HepG2 (cell line): Measurements from ENCODE around the gene FNDC3B. TPM values are rescaled to one million over a fixed set of nuclear protein-coding genes. Genes with fewer than 3 reads are reported as not detected.

Source experiments
- BCL6 ChIP-seq: IDR thresholded peaks from 2 replicates; pipeline ENCODE4 v1.6.1; 2016; ENCODE audit warnings: missing genetic modification reagents, missing compliant biosample characterization
- DPF2 ChIP-seq: sonication (generic); formaldehyde crosslinking; IDR thresholded peaks from 2 replicates; pipeline ENCODE4 v1.4.0; 2020; ENCODE audit warnings: mild to moderate bottlenecking, low read depth, missing genetic modification reagents, borderline replicate concordance
- ESRRA ChIP-seq: sonication (generic); formaldehyde crosslinking; IDR thresholded peaks from 2 replicates; pipeline ENCODE4 v1.5.1; 2020; ENCODE audit warnings: mild to moderate bottlenecking, low read depth, missing genetic modification reagents
- FOSL2 ChIP-seq: sonication (generic); formaldehyde crosslinking; IDR thresholded peaks from 2 replicates; pipeline ENCODE4 v1.4.0; 2020; ENCODE audit warnings: missing genetic modification reagents
- JUN ChIP-seq: sonication (generic); formaldehyde crosslinking; IDR thresholded peaks from 2 replicates; pipeline ENCODE4 v1.4.0; 2020; ENCODE audit warnings: mild to moderate bottlenecking, missing genetic modification reagents
- KLF16 ChIP-seq, 2 experiments: sonication (generic) in 1 of 2; formaldehyde crosslinking in 1 of 2; IDR thresholded peaks; 2 replicates each; pipeline versions ENCODE4 v1.6.1 to v1.8.0; 2016 to 2023; ENCODE audit warnings: missing genetic modification reagents in 2 of 2, missing compliant biosample characterization in 1 of 2
- MAZ ChIP-seq, 2 experiments: sonication (generic) in 1 of 2; formaldehyde crosslinking in 1 of 2; IDR thresholded peaks; 2 replicates each; pipeline versions ENCODE4 v1.5.0 to v1.6.1; 2012 to 2020; ENCODE audit warnings: low read depth in 2 of 2, mild to moderate bottlenecking in 2 of 2, borderline replicate concordance in 1 of 2, improper control_type of control experiment in 1 of 2, low read length in 1 of 2, missing genetic modification reagents in 1 of 2, moderate library complexity in 1 of 2
- NR2F6 ChIP-seq, 2 experiments: IDR thresholded peaks; 2 replicates each; pipeline ENCODE4 v1.6.1; 2016; ENCODE audit warnings: antibody characterized with exemption in 1 of 2, mild to moderate bottlenecking in 1 of 2
- SOX13 ChIP-seq, 3 experiments: fragments of 450-650 bp in 1 of 3; sonication (generic) in 1 of 3; formaldehyde crosslinking in 1 of 3; IDR thresholded peaks in 2 of 3; conservative IDR thresholded peaks in 1 of 3; 2 replicates each; pipeline versions ENCODE4 v1.5.0 to v1.6.1; 2016 to 2020; ENCODE audit warnings: antibody characterized with exemption in 1 of 3, mild to moderate bottlenecking in 1 of 3, missing compliant biosample characterization in 1 of 3, missing genetic modification reagents in 1 of 3, moderate library complexity in 1 of 3
- TOPORS ChIP-seq: sonication (generic); formaldehyde crosslinking; IDR thresholded peaks from 2 replicates; pipeline ENCODE4 v1.8.0; 2023; ENCODE audit warnings: mild to moderate bottlenecking, missing genetic modification reagents
- ZNF260 ChIP-seq: sonication (generic); formaldehyde crosslinking; IDR thresholded peaks from 2 replicates; pipeline ENCODE4 v1.4.0; 2020; ENCODE audit warnings: missing genetic modification reagents, low read depth, mild to moderate bottlenecking, borderline replicate concordance
- ZNF329 ChIP-seq: sonication (generic); formaldehyde crosslinking; IDR thresholded peaks from 2 replicates; pipeline ENCODE4 v1.9.0; 2021; ENCODE audit warnings: low read depth, mild to moderate bottlenecking, missing genetic modification reagents
- polyA plus RNA-seq, 8 experiments: library from polyadenylated mRNA; depleted of rRNA in 3 of 8; stranded (reverse) in 7 of 8; unstranded in 1 of 8; fragments of >200 nt; fragmentation: Illumina TruSeq in 4 of 8; extraction: Trizol in 4 of 8; gene quantifications; 2 replicates each; pipeline versions ENCODE4 v1.2.1 to v1.2.3, GENCODE V29; 2011 to 2016; ENCODE audit warnings: low read depth in 4 of 8, missing spikeins in 1 of 8, mixed read lengths in 1 of 8; ENCODE audit not compliant: insufficient read depth in 1 of 8
- total RNA-seq, 5 experiments: library from RNA; depleted of rRNA; stranded (reverse); fragments of >200 nt; fragmentation: Illumina TruSeq; extraction: Trizol; gene quantifications; 2 replicates each; pipeline ENCODE4 v1.2.3, GENCODE V29; 2016; ENCODE audit warnings: low read depth in 1 of 5
- TF ChIP-seq, protein P1 (sequence below): sonication (generic); formaldehyde crosslinking; IDR thresholded peaks from 2 replicates; pipeline ENCODE4 v1.8.0; 2022; ENCODE audit warnings: missing genetic modification reagents, mild to moderate bottlenecking, inconsistent platforms, borderline replicate concordance
- TF ChIP-seq, protein P2 (sequence below): sonication (generic); formaldehyde crosslinking; IDR thresholded peaks from 2 replicates; pipeline ENCODE4 v1.8.1; 2023; ENCODE audit warnings: mild to moderate bottlenecking, missing genetic modification reagents
- TF ChIP-seq, protein P3 (sequence below): IDR thresholded peaks from 2 replicates; pipeline ENCODE4 v1.4.0; 2020; ENCODE audit warnings: mild to moderate bottlenecking, missing genetic modification reagents

The FNDC3B gene
- total and polyA plus RNA-seq, 2 of the 13 experiments (the other 11 are each of a cell fraction or from before 2014, with no cell fraction given), result 74.8 to 103 TPM

DNA sequence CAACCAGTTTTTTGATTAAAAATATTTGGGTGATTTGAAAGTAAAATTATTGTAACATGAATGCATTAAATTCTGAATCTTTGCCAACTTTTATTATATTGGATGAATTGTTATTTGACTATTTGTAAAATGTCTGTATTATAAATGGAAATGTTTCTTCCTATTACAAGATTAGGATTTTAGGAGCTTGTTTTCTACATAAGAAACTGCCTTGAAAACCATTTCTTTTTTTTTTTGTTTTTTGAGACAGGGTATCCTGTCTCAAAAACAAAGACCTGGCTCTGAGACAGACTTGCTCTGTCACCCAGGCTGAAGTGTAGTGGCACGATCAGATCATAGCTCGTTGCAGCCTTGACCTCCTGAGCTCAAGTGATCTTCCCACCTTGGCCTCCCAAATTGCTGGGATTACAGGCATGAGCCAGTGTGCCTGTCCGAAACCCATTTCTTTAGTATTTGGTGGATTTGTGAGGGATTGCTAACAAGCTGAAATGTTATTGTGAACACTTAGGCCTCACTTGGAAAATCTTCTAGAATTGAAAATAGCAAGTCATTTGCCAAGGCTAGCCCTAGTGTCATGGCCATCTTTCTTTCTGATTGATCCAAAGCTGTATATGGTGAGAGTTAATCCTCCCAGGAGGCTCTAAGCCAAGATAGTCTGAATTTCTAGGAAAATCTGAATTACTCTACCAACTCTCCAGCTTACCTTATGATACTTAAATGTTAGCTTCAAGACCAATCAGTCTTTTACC is 100.3 kb downstream of the FNDC3B start (continued):
- TF ChIP-seq, protein P1, sequence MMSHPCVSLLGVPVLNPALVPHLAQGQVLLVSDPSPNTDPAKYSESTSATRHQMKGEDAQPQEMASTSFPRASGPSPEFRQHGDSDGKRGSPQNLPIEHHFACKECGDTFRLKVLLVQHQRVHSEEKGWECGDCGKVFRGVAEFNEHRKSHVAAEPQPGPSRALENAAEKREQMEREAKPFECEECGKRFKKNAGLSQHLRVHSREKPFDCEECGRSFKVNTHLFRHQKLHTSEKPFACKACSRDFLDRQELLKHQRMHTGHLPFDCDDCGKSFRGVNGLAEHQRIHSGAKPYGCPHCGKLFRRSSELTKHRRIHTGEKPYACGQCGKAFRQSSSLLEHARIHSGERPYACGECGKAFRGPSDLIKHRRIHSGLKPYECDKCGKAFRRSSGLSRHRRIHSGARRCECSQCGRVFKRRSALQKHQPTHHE (CRISPR knock-in tag), result 0 out of 2 replicates have a peak, but pooled peaks have one; percentile 11
- TF ChIP-seq SOX13 (IDR thresholded peaks at IDR 0.05), result no peak
- TF ChIP-seq SOX13 (CRISPR knock-in tag; conservative IDR thresholded peaks at IDR 0.05 in 1 of 2, IDR thresholded peaks at IDR 0.05 in 1 of 2), result 0 out of 4 replicates have a peak, but pooled peaks have one; percentile 9 to 49
- TF ChIP-seq DPF2, result 0 out of 2 replicates have a peak, but pooled peaks have one; percentile 16
- TF ChIP-seq NR2F6 (IDR thresholded peaks at IDR 0.05), result peak; percentile 63
- TF ChIP-seq NR2F6 (CRISPR knock-in tag; IDR thresholded peaks at IDR 0.05), result peak; percentile 67
- TF ChIP-seq ZNF329, result no peak
- TF ChIP-seq, protein P2, sequence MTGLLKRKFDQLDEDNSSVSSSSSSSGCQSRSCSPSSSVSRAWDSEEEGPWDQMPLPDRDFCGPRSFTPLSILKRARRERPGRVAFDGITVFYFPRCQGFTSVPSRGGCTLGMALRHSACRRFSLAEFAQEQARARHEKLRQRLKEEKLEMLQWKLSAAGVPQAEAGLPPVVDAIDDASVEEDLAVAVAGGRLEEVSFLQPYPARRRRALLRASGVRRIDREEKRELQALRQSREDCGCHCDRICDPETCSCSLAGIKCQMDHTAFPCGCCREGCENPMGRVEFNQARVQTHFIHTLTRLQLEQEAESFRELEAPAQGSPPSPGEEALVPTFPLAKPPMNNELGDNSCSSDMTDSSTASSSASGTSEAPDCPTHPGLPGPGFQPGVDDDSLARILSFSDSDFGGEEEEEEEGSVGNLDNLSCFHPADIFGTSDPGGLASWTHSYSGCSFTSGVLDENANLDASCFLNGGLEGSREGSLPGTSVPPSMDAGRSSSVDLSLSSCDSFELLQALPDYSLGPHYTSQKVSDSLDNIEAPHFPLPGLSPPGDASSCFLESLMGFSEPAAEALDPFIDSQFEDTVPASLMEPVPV, result 0 out of 2 replicates have a peak, but pooled peaks have one; percentile 7
- TF ChIP-seq, protein P3, sequence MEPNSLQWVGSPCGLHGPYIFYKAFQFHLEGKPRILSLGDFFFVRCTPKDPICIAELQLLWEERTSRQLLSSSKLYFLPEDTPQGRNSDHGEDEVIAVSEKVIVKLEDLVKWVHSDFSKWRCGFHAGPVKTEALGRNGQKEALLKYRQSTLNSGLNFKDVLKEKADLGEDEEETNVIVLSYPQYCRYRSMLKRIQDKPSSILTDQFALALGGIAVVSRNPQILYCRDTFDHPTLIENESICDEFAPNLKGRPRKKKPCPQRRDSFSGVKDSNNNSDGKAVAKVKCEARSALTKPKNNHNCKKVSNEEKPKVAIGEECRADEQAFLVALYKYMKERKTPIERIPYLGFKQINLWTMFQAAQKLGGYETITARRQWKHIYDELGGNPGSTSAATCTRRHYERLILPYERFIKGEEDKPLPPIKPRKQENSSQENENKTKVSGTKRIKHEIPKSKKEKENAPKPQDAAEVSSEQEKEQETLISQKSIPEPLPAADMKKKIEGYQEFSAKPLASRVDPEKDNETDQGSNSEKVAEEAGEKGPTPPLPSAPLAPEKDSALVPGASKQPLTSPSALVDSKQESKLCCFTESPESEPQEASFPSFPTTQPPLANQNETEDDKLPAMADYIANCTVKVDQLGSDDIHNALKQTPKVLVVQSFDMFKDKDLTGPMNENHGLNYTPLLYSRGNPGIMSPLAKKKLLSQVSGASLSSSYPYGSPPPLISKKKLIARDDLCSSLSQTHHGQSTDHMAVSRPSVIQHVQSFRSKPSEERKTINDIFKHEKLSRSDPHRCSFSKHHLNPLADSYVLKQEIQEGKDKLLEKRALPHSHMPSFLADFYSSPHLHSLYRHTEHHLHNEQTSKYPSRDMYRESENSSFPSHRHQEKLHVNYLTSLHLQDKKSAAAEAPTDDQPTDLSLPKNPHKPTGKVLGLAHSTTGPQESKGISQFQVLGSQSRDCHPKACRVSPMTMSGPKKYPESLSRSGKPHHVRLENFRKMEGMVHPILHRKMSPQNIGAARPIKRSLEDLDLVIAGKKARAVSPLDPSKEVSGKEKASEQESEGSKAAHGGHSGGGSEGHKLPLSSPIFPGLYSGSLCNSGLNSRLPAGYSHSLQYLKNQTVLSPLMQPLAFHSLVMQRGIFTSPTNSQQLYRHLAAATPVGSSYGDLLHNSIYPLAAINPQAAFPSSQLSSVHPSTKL (CRISPR knock-in tag), result peak; percentile 53
- no peak for TF ChIP-seq ESRRA (CRISPR knock-in tag)
- no peak for TF ChIP-seq ZNF260
- no peak for TF ChIP-seq JUN (CRISPR knock-in tag)
- TF ChIP-seq FOSL2 (CRISPR knock-in tag), result peak; percentile 46; the same call in 1 of the 2 replicates
- 0 out of 2 replicates have a peak, but pooled peaks have one; percentile 9 for TF ChIP-seq TOPORS (CRISPR knock-in tag)
- no peak for TF ChIP-seq KLF16 (CRISPR knock-in tag; IDR thresholded peaks at IDR 0.05)
- 0 out of 2 replicates have a peak, but pooled peaks have one; percentile 32 for TF ChIP-seq BCL6 (CRISPR knock-in tag)
- TF ChIP-seq MAZ (IDR thresholded peaks at IDR 0.05; ENCODE audit: borderline replicate concordance, low read depth, low read length), result no peak
- TF ChIP-seq MAZ (CRISPR knock-in tag; IDR thresholded peaks at IDR 0.05; ENCODE audit: low read depth), result 0 out of 2 replicates have a peak, but pooled peaks have one; percentile 21
